ENCODE results near the gene G2E3.
"Not testable (repeated sequence)": the region's sequence is repeated elsewhere in the genome, so short reads cannot be mapped to it uniquely, and the experiment has no call there.

The G2E3 gene

GRCh38 chr14:30560581-30560980, 1.6 kb downstream of the G2E3 start:
- H3K36me3 ChIP-seq (ENCODE audit: control insufficient read depth, insufficient read depth, low read length) = peaks cover 24% of the 10 kb centered on the region
- WGBS, 2 experiments (ENCODE audit: insufficient coverage in 2 of 2) = no CpG with 5 or more reads among the region's 1 CpG
- H3K9me3 ChIP-seq (ENCODE audit: control insufficient read depth, low read length) = no peaks in the 10 kb centered on the region
- H3K4me1 ChIP-seq (ENCODE audit: control insufficient read depth, insufficient read depth, low read length, poor library complexity, severe bottlenecking) = peaks cover 6% of the 10 kb centered on the region
- H3K4me3 ChIP-seq (ENCODE audit: extremely low read depth, insufficient read depth, low read length, poor library complexity, severe bottlenecking) = peak overlapping the region; percentile 93
- H3K27ac ChIP-seq (ENCODE audit: low read depth, low read length, severe bottlenecking) = no peak overlapping the region

- no peak overlapping the region for H3K4me3 ChIP-seq (ENCODE audit: extremely low read depth, insufficient read depth, low read length, poor library complexity, severe bottlenecking)
- peaks cover 24% of the 10 kb centered on the region for H3K36me3 ChIP-seq (ENCODE audit: control insufficient read depth, insufficient read depth, low read length)
- 89 to 100% methylated on average over 1 of the region's 2 CpGs for WGBS, 2 experiments (ENCODE audit: insufficient coverage in 2 of 2)
- no peak overlapping the region for H3K27ac ChIP-seq (ENCODE audit: low read depth, low read length, severe bottlenecking)
- H3K4me1 ChIP-seq (ENCODE audit: control insufficient read depth, insufficient read depth, low read length, poor library complexity, severe bottlenecking) = peaks cover 2% of the 10 kb centered on the region
- no peaks in the 10 kb centered on the region for H3K9me3 ChIP-seq (ENCODE audit: control insufficient read depth, low read length)
These were observed 5.4 kb downstream of the G2E3 start for GRCh38 chr14:30564235-30564867.

- Histone ChIP-seq H3K27ac (ENCODE audit: low read depth, low read length, severe bottlenecking) (no peak overlapping the region), H3K4me3 (ENCODE audit: extremely low read depth, insufficient read depth, low read length, poor library complexity, severe bottlenecking) (no peak overlapping the region)
These were observed 5.9 kb downstream of the G2E3 start for GRCh38 chr14:30564868-30565248.

GRCh38 chr14:30569216-30569902, 10.4 kb downstream of the G2E3 start:
- Histone ChIP-seq H3K9me3 (ENCODE audit: control insufficient read depth, low read length) (no peaks in the 10 kb centered on the region), H3K27ac (ENCODE audit: low read depth, low read length, severe bottlenecking) (no peak overlapping the region), H3K36me3 (ENCODE audit: control insufficient read depth, insufficient read depth, low read length) (peaks cover 2% of the 10 kb centered on the region)

More at GRCh38 chr14:30564868-30565248, 5.9 kb downstream of the G2E3 start:
- Histone ChIP-seq H3K4me1 (ENCODE audit: control insufficient read depth, insufficient read depth, low read length, poor library complexity, severe bottlenecking) (peaks cover 5% of the 10 kb centered on the region), H3K36me3 (ENCODE audit: control insufficient read depth, insufficient read depth, low read length) (peaks cover 24% of the 10 kb centered on the region), H3K9me3 (ENCODE audit: control insufficient read depth, low read length) (no peaks in the 10 kb centered on the region)

GRCh38 chr14:30569903-30570226, 10.9 kb downstream of the G2E3 start:
- peaks cover 11% of the 10 kb centered on the region for H3K4me1 ChIP-seq (ENCODE audit: control insufficient read depth, insufficient read depth, low read length, poor library complexity, severe bottlenecking)
- no CpG with 5 or more reads among the region's 1 CpG for WGBS, 2 experiments (ENCODE audit: insufficient coverage in 2 of 2)
- peak overlapping the region; percentile 60 for H3K27ac ChIP-seq (ENCODE audit: low read depth, low read length, severe bottlenecking)
- H3K4me3 ChIP-seq (ENCODE audit: extremely low read depth, insufficient read depth, low read length, poor library complexity, severe bottlenecking) = no peak overlapping the region
- no peaks in the 10 kb centered on the region for H3K36me3 ChIP-seq (ENCODE audit: control insufficient read depth, insufficient read depth, low read length)
- no peaks in the 10 kb centered on the region for H3K9me3 ChIP-seq (ENCODE audit: control insufficient read depth, low read length)

More at GRCh38 chr14:30569216-30569902, 10.4 kb downstream of the G2E3 start:
- no peak overlapping the region for H3K4me3 ChIP-seq (ENCODE audit: extremely low read depth, insufficient read depth, low read length, poor library complexity, severe bottlenecking)
- WGBS, 2 experiments (ENCODE audit: insufficient coverage in 2 of 2) = no CpG with 5 or more reads among the region's 2 CpGs
- peaks cover 11% of the 10 kb centered on the region for H3K4me1 ChIP-seq (ENCODE audit: control insufficient read depth, insufficient read depth, low read length, poor library complexity, severe bottlenecking)

- 100% methylated on average over 1 of the region's 3 CpGs; no CpG with 5 or more reads in 1 of the 2 experiments for whole genome bisulfite sequencing, 2 experiments (ENCODE audit: insufficient coverage in 2 of 2)
- Histone ChIP-seq H3K9me3 (ENCODE audit: control insufficient read depth, low read length) (no peaks in the 10 kb centered on the region), H3K36me3 (ENCODE audit: control insufficient read depth, insufficient read depth, low read length) (no peaks in the 10 kb centered on the region)
These were observed 13.3 kb downstream of the G2E3 start for GRCh38 chr14:30572237-30572636.

GRCh38 chr14:30572771-30573170, 13.8 kb downstream of the G2E3 start:
- Histone ChIP-seq H3K36me3 (ENCODE audit: control insufficient read depth, insufficient read depth, low read length) (no peaks in the 10 kb centered on the region), H3K27ac (ENCODE audit: low read depth, low read length, severe bottlenecking) (no peak overlapping the region), H3K4me1 (ENCODE audit: control insufficient read depth, insufficient read depth, low read length, poor library complexity, severe bottlenecking) (peaks cover 11% of the 10 kb centered on the region), H3K4me3 (ENCODE audit: extremely low read depth, insufficient read depth, low read length, poor library complexity, severe bottlenecking) (no peak overlapping the region), H3K9me3 (ENCODE audit: control insufficient read depth, low read length) (no peaks in the 10 kb centered on the region)
- no CpG with 5 or more reads among the region's 1 CpG for WGBS, 2 experiments (ENCODE audit: insufficient coverage in 2 of 2)

More at GRCh38 chr14:30572237-30572636, 13.3 kb downstream of the G2E3 start:
- Histone ChIP-seq H3K4me1 (ENCODE audit: control insufficient read depth, insufficient read depth, low read length, poor library complexity, severe bottlenecking) (peaks cover 11% of the 10 kb centered on the region), H3K27ac (ENCODE audit: low read depth, low read length, severe bottlenecking) (no peak overlapping the region), H3K4me3 (ENCODE audit: extremely low read depth, insufficient read depth, low read length, poor library complexity, severe bottlenecking) (no peak overlapping the region)

- Histone ChIP-seq H3K4me3 (ENCODE audit: extremely low read depth, insufficient read depth, low read length, poor library complexity, severe bottlenecking) (no peak overlapping the region), H3K36me3 (ENCODE audit: control insufficient read depth, insufficient read depth, low read length) (no peaks in the 10 kb centered on the region), H3K4me1 (ENCODE audit: control insufficient read depth, insufficient read depth, low read length, poor library complexity, severe bottlenecking) (peaks cover 11% of the 10 kb centered on the region), H3K9me3 (ENCODE audit: control insufficient read depth, low read length) (no peaks in the 10 kb centered on the region), H3K27ac (ENCODE audit: low read depth, low read length, severe bottlenecking) (no peak overlapping the region)
- 90 to 100% methylated on average over 3 to 5 of the region's 5 CpGs for WGBS, 2 experiments (ENCODE audit: insufficient coverage in 2 of 2)
These were observed 14.4 kb downstream of the G2E3 start for GRCh38 chr14:30573226-30573814.

- Histone ChIP-seq H3K4me1 (ENCODE audit: control insufficient read depth, insufficient read depth, low read length, poor library complexity, severe bottlenecking) (peaks cover 11% of the 10 kb centered on the region), H3K4me3 (ENCODE audit: extremely low read depth, insufficient read depth, low read length, poor library complexity, severe bottlenecking) (no peak overlapping the region), H3K36me3 (ENCODE audit: control insufficient read depth, insufficient read depth, low read length) (no peaks in the 10 kb centered on the region), H3K9me3 (ENCODE audit: control insufficient read depth, low read length) (no peaks in the 10 kb centered on the region), H3K27ac (ENCODE audit: low read depth, low read length, severe bottlenecking) (no peak overlapping the region)
- WGBS, 2 experiments (ENCODE audit: insufficient coverage in 2 of 2) = no CpG with 5 or more reads among the region's 2 CpGs
These were observed 15.0 kb downstream of the G2E3 start for GRCh38 chr14:30573966-30574365.

GRCh38 chr14:30574777-30575176, 15.8 kb downstream of the G2E3 start:
- H3K4me3 ChIP-seq (ENCODE audit: extremely low read depth, insufficient read depth, low read length, poor library complexity, severe bottlenecking); H3K27ac ChIP-seq (ENCODE audit: low read depth, low read length, severe bottlenecking); H3K9me3 ChIP-seq (ENCODE audit: control insufficient read depth, low read length); H3K36me3 ChIP-seq (ENCODE audit: control insufficient read depth, insufficient read depth, low read length); H3K4me1 ChIP-seq (ENCODE audit: control insufficient read depth, insufficient read depth, low read length, poor library complexity, severe bottlenecking): not testable (repeated sequence)
- 83 to 93% methylated on average over 2 of the region's 3 CpGs for WGBS, 2 experiments (ENCODE audit: insufficient coverage in 2 of 2)

GRCh38 chr14:30576333-30576732, 17.4 kb downstream of the G2E3 start:
- not testable (repeated sequence) for H3K9me3 ChIP-seq (ENCODE audit: control insufficient read depth, low read length); H3K27ac ChIP-seq (ENCODE audit: low read depth, low read length, severe bottlenecking); H3K36me3 ChIP-seq (ENCODE audit: control insufficient read depth, insufficient read depth, low read length); H3K4me3 ChIP-seq (ENCODE audit: extremely low read depth, insufficient read depth, low read length, poor library complexity, severe bottlenecking); H3K4me1 ChIP-seq (ENCODE audit: control insufficient read depth, insufficient read depth, low read length, poor library complexity, severe bottlenecking)
- WGBS, 2 experiments (ENCODE audit: insufficient coverage in 2 of 2) = 83% methylated on average over 1 of the region's 1 CpG; no CpG with 5 or more reads in 1 of the 2 experiments
